ENCODE data around the gene CCDC92. TPM values are rescaled to one million over a fixed set of nuclear protein-coding genes. Genes with fewer than 3 reads are reported as not detected.

CCDC92 gene
- polyA plus RNA-seq, 1 donor from 2014 or later = 11.3 TPM

DNA sequence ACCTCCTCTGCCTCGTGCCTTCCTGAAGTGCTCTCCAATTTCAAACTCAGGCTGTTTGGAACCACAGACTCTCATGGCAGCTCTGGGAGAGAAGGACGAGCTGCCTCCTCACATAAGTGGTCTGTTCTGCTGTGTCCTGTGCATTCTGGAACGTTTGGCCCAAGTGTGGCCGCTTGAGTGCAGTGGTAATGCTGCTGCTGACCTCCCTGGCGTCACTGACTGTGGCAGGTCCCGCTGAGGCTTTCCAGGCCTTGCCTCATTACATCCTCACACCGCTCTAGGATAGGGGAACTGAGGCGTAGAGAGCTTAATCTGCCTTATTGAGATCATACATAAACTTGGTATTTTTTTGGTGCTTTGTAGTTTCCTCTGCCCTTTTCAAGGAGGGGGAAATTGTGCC, 14.2 kb downstream of the CCDC92 start:
- TF ChIP-seq SMC3 (conservative IDR thresholded peaks at IDR 0.05; ENCODE audit: poor library complexity) (no peak), POLR2AphosphoS5 (IDR thresholded peaks at IDR 0.05) (no peak), RAD21 (conservative IDR thresholded peaks at IDR 0.05) (no peak), CTCF (IDR thresholded peaks at IDR 0.05; ENCODE audit: poor library complexity, severe bottlenecking) (no peak), TAF1 (IDR thresholded peaks at IDR 0.05; ENCODE audit: low read depth) (no peak), EP300 (conservative IDR thresholded peaks at IDR 0.05; ENCODE audit: poor library complexity, severe bottlenecking) (no peak), MXI1 (conservative IDR thresholded peaks at IDR 0.05; ENCODE audit: poor library complexity, severe bottlenecking) (no peak), EZH2 (IDR thresholded peaks at IDR 0.05; ENCODE audit: borderline replicate concordance, insufficient read depth, low read length, poor library complexity, severe bottlenecking) (no peak)
- TF ChIP-seq, protein P1, sequence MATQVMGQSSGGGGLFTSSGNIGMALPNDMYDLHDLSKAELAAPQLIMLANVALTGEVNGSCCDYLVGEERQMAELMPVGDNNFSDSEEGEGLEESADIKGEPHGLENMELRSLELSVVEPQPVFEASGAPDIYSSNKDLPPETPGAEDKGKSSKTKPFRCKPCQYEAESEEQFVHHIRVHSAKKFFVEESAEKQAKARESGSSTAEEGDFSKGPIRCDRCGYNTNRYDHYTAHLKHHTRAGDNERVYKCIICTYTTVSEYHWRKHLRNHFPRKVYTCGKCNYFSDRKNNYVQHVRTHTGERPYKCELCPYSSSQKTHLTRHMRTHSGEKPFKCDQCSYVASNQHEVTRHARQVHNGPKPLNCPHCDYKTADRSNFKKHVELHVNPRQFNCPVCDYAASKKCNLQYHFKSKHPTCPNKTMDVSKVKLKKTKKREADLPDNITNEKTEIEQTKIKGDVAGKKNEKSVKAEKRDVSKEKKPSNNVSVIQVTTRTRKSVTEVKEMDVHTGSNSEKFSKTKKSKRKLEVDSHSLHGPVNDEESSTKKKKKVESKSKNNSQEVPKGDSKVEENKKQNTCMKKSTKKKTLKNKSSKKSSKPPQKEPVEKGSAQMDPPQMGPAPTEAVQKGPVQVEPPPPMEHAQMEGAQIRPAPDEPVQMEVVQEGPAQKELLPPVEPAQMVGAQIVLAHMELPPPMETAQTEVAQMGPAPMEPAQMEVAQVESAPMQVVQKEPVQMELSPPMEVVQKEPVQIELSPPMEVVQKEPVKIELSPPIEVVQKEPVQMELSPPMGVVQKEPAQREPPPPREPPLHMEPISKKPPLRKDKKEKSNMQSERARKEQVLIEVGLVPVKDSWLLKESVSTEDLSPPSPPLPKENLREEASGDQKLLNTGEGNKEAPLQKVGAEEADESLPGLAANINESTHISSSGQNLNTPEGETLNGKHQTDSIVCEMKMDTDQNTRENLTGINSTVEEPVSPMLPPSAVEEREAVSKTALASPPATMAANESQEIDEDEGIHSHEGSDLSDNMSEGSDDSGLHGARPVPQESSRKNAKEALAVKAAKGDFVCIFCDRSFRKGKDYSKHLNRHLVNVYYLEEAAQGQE (IDR thresholded peaks at IDR 0.05; ENCODE audit: borderline replicate concordance) = no peak
- H4K20me1 ChIP-seq (ENCODE audit: insufficient read depth) = no peaks in the 10 kb centered on the region
- no peak overlapping the region for H2AFZ ChIP-seq (ENCODE audit: low read depth, low read length)
- no peak overlapping the region for H3K9ac ChIP-seq (ENCODE audit: low read length)
- no peaks in the 10 kb centered on the region for H3K79me2 ChIP-seq (replicated peaks; ENCODE audit: insufficient read depth, low read length)
- H3K27ac ChIP-seq (ENCODE audit: low read length) = no peak overlapping the region
- no peaks in the 10 kb centered on the region for H3K27me3 ChIP-seq (ENCODE audit: insufficient read depth, low read depth, low read length)
- H3K4me3 ChIP-seq (ENCODE audit: low read length) = no peak overlapping the region
- H3K9me2 ChIP-seq (ENCODE audit: insufficient read depth, low read length) = no peaks in the 10 kb centered on the region
- no peaks in the 10 kb centered on the region for H3K9me3 ChIP-seq (ENCODE audit: low read length)
- peaks cover 3% of the 10 kb centered on the region for H3F3A ChIP-seq (ENCODE audit: insufficient read depth, low read length, poor library complexity, severe bottlenecking)
- no peak overlapping the region for H3K4me2 ChIP-seq (ENCODE audit: low read length)
- no peaks in the 10 kb centered on the region for H3K36me3 ChIP-seq (ENCODE audit: insufficient read depth, low read length)

DNA sequence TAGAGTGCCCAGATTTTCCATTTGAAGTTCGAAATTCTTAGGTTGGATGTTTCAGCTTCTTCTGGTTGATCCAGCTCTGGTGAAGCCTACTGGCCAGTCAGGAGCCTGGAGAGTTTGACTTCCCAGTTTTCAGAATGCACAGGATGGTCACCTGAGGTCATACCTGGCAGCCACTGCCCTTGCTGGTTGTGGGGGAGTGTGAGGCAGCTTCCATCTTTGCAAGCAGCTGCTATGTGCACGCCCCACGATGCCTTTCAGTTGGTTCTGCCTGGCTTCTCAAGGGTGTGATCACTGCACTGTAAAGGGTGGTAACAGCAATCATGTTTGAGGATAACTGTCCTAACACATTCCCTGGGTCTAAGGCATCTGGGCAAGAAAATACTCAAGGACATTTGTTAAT, 15.4 kb downstream of the CCDC92 start:
- peaks cover 3% of the 10 kb centered on the region for H3F3A ChIP-seq (ENCODE audit: insufficient read depth, low read length, poor library complexity, severe bottlenecking)
- H3K27ac ChIP-seq (ENCODE audit: low read length) = no peak overlapping the region
- no peaks in the 10 kb centered on the region for H3K36me3 ChIP-seq (ENCODE audit: insufficient read depth, low read length)
- H2AFZ ChIP-seq (ENCODE audit: low read depth, low read length) = no peak overlapping the region
- H3K79me2 ChIP-seq (replicated peaks; ENCODE audit: insufficient read depth, low read length) = peaks cover 9% of the 10 kb centered on the region
- TF ChIP-seq, protein P1 (IDR thresholded peaks at IDR 0.05; ENCODE audit: borderline replicate concordance) = no peak
- TF ChIP-seq MXI1 (conservative IDR thresholded peaks at IDR 0.05; ENCODE audit: poor library complexity, severe bottlenecking) = no peak
- TF ChIP-seq TAF1 (IDR thresholded peaks at IDR 0.05; ENCODE audit: low read depth) = no peak
- TF ChIP-seq POLR2AphosphoS5 (IDR thresholded peaks at IDR 0.05) = no peak
- TF ChIP-seq RAD21 (conservative IDR thresholded peaks at IDR 0.05) = no peak
- no peak for TF ChIP-seq EP300 (conservative IDR thresholded peaks at IDR 0.05; ENCODE audit: poor library complexity, severe bottlenecking)
- TF ChIP-seq EZH2 (IDR thresholded peaks at IDR 0.05; ENCODE audit: borderline replicate concordance, insufficient read depth, low read length, poor library complexity, severe bottlenecking) = no peak
- no peak for TF ChIP-seq CTCF (IDR thresholded peaks at IDR 0.05; ENCODE audit: poor library complexity, severe bottlenecking)
- no peak for TF ChIP-seq SMC3 (conservative IDR thresholded peaks at IDR 0.05; ENCODE audit: poor library complexity)
- no peaks in the 10 kb centered on the region for H3K9me3 ChIP-seq (ENCODE audit: low read length)
- no peak overlapping the region for H3K9ac ChIP-seq (ENCODE audit: low read length)
- no peak overlapping the region for H3K4me2 ChIP-seq (ENCODE audit: low read length)
- H4K20me1 ChIP-seq (ENCODE audit: insufficient read depth) = no peaks in the 10 kb centered on the region
- no peaks in the 10 kb centered on the region for H3K27me3 ChIP-seq (ENCODE audit: insufficient read depth, low read depth, low read length)
- H3K4me3 ChIP-seq (ENCODE audit: low read length) = no peak overlapping the region
- no peaks in the 10 kb centered on the region for H3K9me2 ChIP-seq (ENCODE audit: insufficient read depth, low read length)
